Astrocyte (in vitro differentiated cells and primary cell): Measurements from ENCODE around the gene PRRX1.

Experiments used
- EZH2 ChIP-seq: IDR thresholded peaks from 2 replicates; pipeline ENCODE4 v1.6.1; 2012; ENCODE audit warnings: mild to moderate bottlenecking, low read length, inconsistent platforms; ENCODE audit not compliant: insufficient read depth
- TF ChIP-seq, protein P1 (sequence below): IDR thresholded peaks from 2 replicates; pipeline ENCODE4 v1.5.1; 2011; ENCODE audit warnings: low read depth, mild to moderate bottlenecking, inconsistent platforms, low read length, moderate library complexity; ENCODE audit not compliant: insufficient read depth

DNA sequence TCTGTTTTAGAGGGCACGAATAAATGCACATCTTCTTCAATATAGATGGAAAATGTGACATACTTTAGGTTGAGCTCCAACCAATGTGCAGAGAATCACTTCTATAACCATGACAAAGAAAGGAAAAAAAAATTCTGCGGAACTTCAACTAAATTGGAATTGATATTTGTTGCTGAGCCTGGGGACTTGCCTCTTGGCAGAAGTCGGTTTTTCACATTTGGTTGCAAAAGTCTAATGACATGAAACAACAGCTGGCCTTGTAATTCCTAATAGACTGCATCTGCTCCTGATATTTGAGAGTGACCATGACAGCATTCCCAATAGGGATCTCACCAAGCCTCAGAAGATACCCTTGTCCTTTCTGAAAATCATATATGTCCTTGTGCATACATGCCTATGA, 112.8 kb downstream of the PRRX1 start:
- TF ChIP-seq, protein P1, sequence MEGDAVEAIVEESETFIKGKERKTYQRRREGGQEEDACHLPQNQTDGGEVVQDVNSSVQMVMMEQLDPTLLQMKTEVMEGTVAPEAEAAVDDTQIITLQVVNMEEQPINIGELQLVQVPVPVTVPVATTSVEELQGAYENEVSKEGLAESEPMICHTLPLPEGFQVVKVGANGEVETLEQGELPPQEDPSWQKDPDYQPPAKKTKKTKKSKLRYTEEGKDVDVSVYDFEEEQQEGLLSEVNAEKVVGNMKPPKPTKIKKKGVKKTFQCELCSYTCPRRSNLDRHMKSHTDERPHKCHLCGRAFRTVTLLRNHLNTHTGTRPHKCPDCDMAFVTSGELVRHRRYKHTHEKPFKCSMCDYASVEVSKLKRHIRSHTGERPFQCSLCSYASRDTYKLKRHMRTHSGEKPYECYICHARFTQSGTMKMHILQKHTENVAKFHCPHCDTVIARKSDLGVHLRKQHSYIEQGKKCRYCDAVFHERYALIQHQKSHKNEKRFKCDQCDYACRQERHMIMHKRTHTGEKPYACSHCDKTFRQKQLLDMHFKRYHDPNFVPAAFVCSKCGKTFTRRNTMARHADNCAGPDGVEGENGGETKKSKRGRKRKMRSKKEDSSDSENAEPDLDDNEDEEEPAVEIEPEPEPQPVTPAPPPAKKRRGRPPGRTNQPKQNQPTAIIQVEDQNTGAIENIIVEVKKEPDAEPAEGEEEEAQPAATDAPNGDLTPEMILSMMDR: no peak
- TF ChIP-seq EZH2: no peak
